GM18511 (cell line): Measurements from ENCODE around the gene PTGER3.
"Not testable (repeated sequence)": the region's sequence is repeated elsewhere in the genome, so short reads cannot be mapped to it uniquely, and the experiment has no call there.

Experiments
- ATAC-seq: cut with Tn5 transposase; IDR thresholded peaks from one replicate; pipeline ENCODE4 v1.9.1; 2021; ENCODE audit warnings: mild to moderate bottlenecking, moderate library complexity; ENCODE audit not compliant: unreplicated experiment

Gene PTGER3

GRCh38 chr1:70961374-70961975, 86.1 kb downstream of the PTGER3 start:
- no peak for ATAC-seq

GRCh38 chr1:70948396-70949017, 99.1 kb downstream of the PTGER3 start:
- no peak for ATAC-seq

DNA sequence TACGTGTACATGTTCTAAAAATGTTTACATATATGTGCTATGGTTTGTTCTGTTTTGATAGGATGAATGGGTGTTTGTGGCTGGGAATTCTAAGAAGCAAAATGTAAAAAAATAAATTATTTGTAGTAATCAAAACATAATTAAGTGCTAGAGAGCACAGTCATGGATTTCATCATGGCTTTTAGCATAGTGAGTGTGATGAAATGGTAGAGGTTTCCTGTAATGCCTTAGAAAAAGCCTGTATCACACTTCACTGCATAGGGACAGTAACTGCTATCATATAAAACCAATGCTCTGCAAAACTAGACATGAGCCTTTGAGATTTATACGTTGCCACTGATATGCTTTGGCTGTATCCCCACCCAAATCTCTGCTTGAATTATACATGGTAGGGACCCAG, 99.8 kb downstream of the PTGER3 start:
- no peak for ATAC-seq

DNA sequence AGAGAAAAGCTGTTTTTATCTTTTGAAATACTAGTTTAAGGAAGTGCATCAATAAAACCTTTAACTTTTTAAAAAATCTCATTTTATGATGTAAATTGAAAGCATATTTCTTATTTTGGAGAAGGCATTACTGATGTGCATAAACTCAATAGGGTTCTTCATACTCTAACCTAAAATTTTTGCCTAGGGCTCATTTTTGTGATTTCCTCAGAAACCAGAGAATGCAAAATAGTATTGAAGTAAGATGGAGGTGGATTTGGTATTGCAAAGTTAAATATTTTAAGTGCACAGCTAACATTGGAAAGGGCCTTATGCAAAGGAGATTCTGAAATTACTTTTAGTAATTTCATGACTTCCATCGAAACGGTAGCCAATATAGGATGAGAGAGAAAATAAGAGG, 101.9 kb downstream of the PTGER3 start:
- ATAC-seq = no peak

- no peak for ATAC-seq
These were observed 102.4 kb downstream of the PTGER3 start for GRCh38 chr1:70945251-70945650.

- no peak for ATAC-seq
These were observed 106.1 kb downstream of the PTGER3 start for GRCh38 chr1:70941563-70941962.

GRCh38 chr1:70940398-70940797, 107.2 kb downstream of the PTGER3 start:
- ATAC-seq = not testable (repeated sequence)

- no peak for ATAC-seq
These were observed 113.2 kb downstream of the PTGER3 start for GRCh38 chr1:70934194-70934961.

GRCh38 chr1:70930062-70930461, 117.6 kb downstream of the PTGER3 start:
- ATAC-seq = no peak

DNA sequence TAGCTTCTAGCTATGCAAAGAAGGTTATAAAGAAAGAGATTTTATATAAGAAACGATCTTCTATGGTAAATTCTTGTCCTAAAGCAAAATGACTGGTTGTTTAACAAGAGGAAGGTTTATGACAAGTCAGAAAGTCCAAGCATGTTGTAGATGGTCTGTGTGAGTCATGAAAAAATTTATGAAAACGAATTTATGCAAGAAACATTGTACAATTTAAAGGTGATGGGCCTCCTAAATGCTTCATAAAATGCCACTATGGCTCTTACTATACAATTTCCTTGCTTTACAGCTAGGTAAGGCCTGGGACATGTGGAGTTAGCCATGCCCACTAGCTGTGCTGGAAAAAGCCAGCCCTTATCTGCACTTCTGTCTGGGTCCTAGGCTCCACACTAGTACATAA, 125.4 kb downstream of the PTGER3 start:
- no peak for ATAC-seq
